Activated T-cell treated with anti-CD3 and anti-CD28 coated beads for 48 hours (primary cell): ENCODE results near the gene MALL.
"Not testable (repeated sequence)": the region's sequence is repeated elsewhere in the genome, so short reads cannot be mapped to it uniquely, and the experiment has no call there.

Experiments
- DNase-seq: peaks from one replicate; pipeline ENCODE4 v3.0.0-alpha.2; 2020; ENCODE audit warnings: low read depth

MALL gene

DNA sequence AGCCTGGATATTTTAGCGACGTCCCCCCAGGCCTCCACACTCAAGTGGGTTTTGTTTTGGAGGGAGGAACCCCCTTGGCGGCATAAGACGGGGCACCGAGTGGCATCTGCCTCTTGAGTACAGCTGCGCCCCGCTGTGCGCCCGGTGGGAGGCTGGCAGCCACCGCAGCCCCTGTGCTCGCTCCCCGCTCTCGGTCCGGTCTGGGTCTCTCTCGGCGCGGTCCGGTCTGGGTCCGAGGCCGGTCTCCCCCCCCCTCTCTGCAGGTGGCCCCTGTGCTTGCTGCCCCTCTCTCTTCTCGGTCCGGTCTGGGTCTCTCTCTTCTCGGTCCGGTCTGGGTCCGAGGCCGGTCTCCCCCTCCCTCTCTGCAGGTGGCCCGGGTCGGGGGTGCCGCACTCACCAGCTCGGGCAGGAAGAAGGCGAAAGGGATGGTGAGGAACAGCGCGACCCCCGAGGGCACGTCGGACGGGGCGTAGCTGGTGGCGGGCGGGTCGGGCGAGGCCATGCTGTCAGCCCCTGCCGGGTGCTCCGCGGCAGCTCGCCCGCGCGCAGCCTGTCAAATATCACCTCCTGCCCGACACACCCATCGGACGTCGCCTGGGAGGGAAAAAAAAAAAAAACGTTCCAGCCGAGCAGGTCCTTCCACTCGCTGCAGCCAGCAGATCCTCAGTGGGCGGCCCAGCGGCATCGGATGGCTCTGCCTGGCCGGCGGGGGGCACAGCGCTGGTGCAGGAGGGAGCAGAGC, at the start of gene MALL:
MALL (minus strand) TSS at position 532 of the 742 bp plus-strand sequence; CDS start at position 502, 30 bp downstream.
- no peak for DNase-seq

DNA sequence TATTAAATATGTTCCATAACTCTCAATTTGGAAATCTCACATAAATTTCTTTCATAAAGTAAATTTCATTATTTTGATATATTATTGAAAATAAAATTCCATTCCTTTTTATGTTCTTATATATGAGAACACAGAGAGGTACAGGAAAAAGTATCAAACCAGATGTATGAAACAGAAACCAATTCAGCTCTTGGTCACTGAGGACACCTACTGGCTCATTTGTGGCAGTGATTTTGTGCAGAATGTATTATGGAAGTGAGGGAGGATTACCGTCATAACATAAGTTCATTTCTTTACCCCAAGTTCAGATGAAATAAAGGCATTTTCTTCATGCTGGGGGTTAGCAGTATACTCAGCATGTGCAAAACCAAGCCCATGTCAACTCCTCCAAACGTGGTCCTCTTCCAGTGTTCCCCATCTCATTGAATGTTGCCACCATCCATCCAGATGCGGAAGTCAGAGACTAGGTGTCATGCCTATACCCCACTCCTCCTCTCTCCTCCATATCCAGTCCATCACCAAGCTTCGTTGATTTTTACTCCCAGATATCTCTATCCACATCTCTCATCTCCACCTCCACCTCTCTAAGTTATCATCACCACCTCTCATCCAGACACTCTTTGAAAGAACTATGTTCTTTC, 41.7 kb upstream of the MALL start:
- no peak for DNase-seq

GRCh38 chr2:110154828-110155227, 39.2 kb upstream of the MALL start:
- DNase-seq = not testable (repeated sequence)

DNA sequence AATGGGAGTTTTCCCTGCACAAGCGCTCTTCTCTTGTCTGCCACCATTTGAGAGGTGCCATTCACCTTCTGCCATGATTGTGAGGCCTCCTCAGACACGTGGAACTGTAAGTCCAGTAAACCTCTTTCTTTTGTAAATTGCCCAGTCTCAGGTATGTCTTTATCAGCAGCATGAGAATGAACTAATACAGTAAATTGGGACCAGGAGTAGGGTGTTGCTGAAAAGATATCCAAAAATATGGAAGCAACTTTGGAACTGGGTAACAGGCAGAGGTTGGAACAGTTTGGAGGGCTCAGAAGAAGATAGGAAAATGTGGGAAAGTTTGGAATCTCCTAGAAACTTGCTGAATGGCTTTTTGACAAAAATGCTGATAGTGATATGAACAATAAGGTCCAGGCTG, 38.6 kb upstream of the MALL start:
- DNase-seq = not testable (repeated sequence)

GRCh38 chr2:110153416-110153815, 37.8 kb upstream of the MALL start:
- DNase-seq = no peak

- no peak for DNase-seq
These were observed 37.3 kb upstream of the MALL start for GRCh38 chr2:110152943-110153342.

DNA sequence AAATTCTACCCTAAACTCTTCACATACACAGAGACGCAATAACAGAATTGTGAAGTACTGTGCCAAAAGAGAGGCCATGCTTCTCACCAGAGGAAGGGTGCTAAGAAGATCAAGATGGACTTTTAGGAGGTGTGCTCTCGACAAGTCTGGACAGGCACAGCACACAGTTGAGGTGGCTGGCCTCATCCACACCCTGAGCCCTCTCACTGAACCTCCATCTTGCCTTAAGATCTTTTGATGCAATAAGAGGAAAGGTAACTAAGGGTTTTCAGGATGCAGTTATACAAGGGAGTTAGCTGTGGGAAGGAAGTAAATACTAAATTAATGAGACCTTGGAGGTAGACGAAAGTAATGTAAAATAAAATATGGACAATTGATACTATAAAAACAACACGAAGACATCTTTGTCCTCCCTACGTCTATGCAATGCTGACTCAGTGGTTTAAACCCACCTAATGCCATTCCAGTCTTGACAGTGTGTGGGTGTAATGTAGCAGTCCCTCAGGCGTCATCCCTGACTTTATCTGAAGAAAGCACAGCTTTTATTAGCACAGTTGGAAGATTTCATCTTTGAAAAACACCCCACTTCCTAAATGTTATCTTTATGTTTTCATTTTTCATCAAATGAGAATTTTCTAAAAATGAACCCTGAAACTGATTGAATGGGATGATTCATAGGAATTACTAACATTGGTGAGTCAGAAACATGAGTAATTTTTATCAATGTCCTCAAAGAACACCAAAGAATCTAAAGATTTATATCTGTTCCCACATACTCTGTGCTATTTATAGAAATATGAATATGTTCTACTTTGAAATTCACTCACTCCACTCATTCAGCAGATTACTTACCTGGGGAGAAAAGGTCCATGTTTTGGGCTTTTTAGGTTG, 34.0 kb upstream of the MALL start:
- DNase-seq = no peak

DNA sequence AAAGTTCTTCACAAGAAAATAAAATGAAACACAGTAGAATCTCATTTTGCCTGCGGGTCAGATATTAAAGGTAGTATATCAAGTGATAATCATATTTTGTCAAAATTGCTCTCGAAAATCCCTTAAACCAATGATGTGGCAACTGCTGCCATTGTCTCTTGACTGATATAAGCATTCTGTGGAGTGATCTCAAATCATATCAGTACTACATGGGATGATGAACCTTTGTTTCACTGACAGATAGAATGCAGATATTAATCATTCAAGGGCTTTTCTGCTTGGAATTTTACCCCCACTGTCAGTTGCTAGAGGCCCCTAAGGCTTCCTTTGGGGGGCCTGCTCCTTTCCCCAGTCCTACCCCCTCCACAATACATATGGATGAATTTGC, 31.3 kb upstream of the MALL start:
- no peak for DNase-seq

- no peak for DNase-seq
These were observed 30.7 kb upstream of the MALL start for GRCh38 chr2:110146183-110146944.

GRCh38 chr2:110143982-110144381, 28.4 kb upstream of the MALL start:
- DNase-seq = no peak

DNA sequence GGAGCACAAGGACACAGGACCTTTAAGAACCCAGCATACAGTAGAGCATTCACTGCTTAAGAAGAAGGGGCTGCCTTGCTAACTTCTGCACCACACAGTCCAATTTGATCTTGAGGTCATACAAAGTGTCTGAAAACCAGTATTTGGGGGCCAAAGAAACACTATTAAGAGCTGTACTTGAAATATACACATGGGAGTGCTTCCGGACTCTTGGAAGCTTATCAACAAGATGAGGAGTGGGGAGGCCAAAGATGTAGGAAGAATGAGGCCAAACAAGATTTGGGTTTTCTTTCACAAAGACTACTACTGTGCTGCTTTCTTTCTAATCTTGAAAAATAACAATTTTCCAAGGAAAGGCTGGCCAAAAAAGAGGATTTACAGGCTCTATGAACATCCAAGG, 24.8 kb upstream of the MALL start:
- DNase-seq = no peak

DNA sequence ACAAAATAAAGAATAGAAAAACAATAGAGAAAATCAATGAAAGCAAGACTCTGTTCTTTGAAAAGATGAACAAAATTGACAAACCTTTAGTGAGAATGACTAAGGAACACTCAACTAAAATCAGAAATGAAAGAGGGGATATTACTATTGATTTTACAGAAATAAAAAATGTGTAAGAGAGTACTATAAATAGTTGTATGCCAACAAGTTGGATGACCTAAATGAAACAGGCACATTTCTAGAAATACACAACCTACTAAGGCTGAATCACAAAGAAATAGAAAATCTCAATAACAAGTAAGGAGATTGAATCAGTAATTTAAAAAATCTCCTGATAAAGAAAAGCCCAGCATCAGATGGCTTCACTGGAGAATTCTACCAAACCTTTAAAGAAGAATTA, 18.4 kb upstream of the MALL start:
- no peak for DNase-seq

- no peak for DNase-seq
These were observed 15.5 kb upstream of the MALL start for GRCh38 chr2:110131166-110131565.

DNA sequence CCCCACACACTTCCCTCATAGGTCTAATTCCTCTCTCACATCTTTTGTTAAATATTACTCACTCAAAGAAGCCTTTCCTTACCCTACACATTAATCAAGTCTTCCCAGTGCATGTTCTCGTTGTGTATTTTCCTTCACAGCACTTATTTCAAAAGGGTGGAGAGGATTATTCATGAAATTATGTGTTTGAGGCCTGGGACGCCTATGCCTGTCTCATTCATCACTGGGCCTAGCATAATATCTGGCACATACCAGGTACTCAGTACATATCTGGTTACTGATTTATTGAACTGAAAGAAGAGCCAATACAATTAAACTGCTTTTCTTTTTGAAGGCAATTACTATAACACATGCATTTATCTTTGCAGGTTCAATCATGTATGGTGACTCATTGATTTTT, 15.1 kb upstream of the MALL start:
- no peak for DNase-seq

DNA sequence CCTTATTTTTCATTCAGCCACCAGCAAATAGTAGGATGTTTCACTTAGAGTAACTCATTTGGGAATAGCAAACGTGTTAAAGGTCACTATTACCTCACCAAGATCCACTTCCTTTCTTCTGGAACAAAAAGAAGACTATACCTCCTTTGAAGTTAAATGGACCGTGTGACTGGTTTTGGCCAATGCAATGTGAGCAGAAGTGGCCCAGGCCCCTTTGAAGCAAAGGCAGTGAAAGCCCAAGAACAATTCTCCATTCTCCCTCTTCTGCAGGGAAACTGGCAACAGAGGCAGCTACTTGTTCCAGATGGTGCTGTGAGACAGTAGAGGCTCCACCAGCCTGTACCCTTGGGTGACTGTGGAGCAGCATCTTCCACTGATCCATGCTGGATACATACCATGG, 11.3 kb upstream of the MALL start:
- DNase-seq = no peak

DNA sequence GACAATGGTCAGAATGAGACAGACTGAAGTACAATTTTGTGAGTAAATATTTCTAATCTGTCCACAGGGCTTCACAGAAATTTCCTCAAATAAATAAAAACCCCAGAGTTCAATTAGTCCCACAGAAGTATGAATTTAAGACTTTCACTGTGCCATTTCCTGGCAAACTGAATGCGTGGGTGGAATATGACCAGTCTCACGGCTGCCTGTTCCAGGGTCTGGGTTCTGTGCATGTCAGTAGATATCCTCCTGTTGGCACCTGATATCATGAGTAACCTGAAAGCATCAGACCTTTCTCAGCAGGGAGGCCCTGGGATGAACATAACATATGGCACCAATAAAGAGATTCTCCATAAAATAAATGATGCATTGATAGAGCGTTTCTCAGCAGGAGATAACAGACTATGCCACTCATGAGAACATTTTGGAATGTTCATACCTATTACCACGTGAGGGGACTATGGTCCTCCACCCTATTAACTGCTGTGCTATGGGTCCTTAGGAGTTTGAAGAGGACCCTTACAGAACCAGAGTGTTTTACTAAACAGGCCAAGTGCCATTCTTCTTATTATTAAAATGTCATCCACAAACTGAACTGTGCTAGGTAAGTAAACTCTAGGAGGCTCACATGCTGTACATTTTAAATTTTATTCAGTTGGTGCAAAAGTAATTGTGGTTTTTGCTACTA, 10.6 kb upstream of the MALL start:
- DNase-seq = no peak

DNA sequence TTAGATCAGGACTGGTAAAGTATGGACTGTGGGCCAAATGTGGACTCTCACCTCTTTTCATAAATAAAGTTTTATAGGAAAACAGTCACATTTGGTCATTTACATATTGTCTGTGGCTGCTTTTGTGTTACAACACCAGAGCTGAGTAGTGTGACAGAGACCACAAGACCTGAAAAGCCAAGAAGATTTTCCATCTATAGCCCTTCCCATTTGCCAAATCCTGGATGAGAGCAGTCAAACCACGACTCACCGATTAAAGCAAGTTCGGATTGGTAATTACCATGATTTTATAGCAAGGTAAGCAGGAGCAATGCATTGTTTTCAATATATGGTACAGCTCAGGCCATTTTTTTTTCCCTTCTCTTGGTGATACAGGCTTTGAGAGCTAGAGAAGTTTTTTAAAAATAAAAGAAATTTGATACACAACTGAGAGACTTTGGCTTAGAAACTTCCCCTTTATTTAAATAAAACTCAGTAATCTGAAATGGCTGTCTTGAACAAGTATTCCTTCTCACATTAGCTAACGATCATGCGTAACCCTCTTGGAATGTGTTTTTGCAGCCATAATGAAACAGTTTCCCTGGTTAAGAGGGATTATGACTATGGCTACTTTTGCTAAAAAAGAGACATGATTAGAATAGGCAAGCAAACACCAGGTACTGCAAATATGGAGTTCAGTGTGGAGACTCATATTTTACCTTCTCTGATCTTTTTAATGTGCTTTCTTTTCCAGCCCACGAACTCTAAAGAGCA, 9.5 kb upstream of the MALL start:
- no peak for DNase-seq

- DNase-seq = no peak
These were observed 8.6 kb upstream of the MALL start for GRCh38 chr2:110124038-110124825.

DNA sequence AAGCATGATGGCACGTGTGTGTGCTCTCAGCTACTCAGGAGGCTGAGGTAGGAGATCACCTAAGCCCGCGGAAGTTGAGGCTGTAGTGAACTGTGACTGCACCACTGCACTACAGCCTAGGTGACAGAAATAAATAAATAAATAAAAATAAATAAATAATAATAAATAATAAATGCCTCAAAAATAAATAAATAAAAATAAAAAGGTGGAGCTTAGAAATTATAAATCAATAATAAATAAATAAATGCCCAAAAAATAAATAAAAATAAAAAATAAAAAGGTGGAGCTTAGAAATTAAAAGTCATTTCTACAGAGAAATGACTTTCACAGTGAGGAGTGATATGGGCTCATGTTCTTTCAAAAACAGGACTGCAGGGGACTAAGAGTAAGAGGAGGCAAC, 6.0 kb upstream of the MALL start:
- DNase-seq = no peak

DNA sequence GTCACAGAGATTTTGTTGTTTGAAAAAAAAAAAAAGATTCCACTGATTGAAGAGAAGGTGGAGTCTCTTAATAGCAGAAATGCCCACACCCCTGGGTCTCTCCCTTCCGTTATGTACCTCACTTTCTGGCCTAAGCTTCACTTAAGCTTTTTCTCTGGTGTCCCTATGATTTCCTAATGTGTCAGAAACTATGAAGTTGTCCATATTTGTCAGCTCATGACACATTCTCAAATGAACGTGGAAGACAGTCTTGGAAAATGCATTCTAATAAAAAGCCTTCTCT, 5.4 kb upstream of the MALL start:
- no peak for DNase-seq
